BJ (cell line): ENCODE measurements around the gene SORCS2. TPM values are rescaled to one million over a fixed set of nuclear protein-coding genes. Genes with fewer than 3 reads are reported as not detected.

ENCODE experiments used
- CTCF ChIA-PET: fragments of 350-600 bp; formaldehyde crosslinking; extraction: SDS; loops from one replicate; lab custom pipeline; 2021; ENCODE audit warnings: antibody characterized with exemption, inconsistent platforms; lab: Yijun Ruan, JAX
- POLR2A ChIA-PET: fragments of 300-600 bp; sonication (Branson Sonifier 250); formaldehyde crosslinking; extraction: SDS; loops from one replicate; lab custom pipeline; 2021; ENCODE audit warnings: antibody characterized with exemption; lab: Charles Lee
- DNase-seq: peaks from one replicate; pipeline ENCODE4 v3.0.0-alpha.2; 2011; ENCODE audit warnings: low read depth
- H3K27me3 ChIP-seq: 2 replicates; pipeline ENCODE4 v1.6.0; 2011; ENCODE audit warnings: low read length; ENCODE audit not compliant: control insufficient read depth, insufficient read depth
- H3K36me3 ChIP-seq: 2 replicates; pipeline ENCODE4 v1.5.1; 2011; ENCODE audit warnings: low read length; ENCODE audit not compliant: control insufficient read depth, insufficient read depth
- H3K4me3 ChIP-seq: 2 replicates; pipeline ENCODE4 v1.5.1; 2011; ENCODE audit warnings: low read depth, mild to moderate bottlenecking, control low read depth, low read length
- CTCF ChIP-seq: IDR thresholded peaks from 2 replicates; pipeline ENCODE4 v1.5.1; 2011; ENCODE audit warnings: low read depth, mild to moderate bottlenecking, control low read depth, inconsistent platforms, low read length, moderate library complexity; ENCODE audit not compliant: insufficient read depth
- polyA plus RNA-seq: library from polyadenylated mRNA; depleted of rRNA; stranded (reverse); fragments of >200 nt; gene quantifications from 2 replicates; pipeline ENCODE4 v1.2.3, GENCODE V29; 2011

The SORCS2 gene
- polyA plus RNA-seq, 1 experiment: 0.63 TPM

- CTCF ChIA-PET: no interaction called here
- POLR2A ChIA-PET: no interaction called here
- Histone ChIP-seq H3K36me3 (no peaks in the 10 kb centered on the region), H3K27me3 (peaks cover 3% of the 10 kb centered on the region; the same call in 1 of the 2 replicates), H3K4me3 (no peak overlapping the region)
- no peak for DNase-seq
- no peak for TF ChIP-seq CTCF
Measured at GRCh38 chr4:7226439-7226838, 34.1 kb downstream of the SORCS2 start.

GRCh38 chr4:7227008-7227407, 34.7 kb downstream of the SORCS2 start:
- H3K27me3 ChIP-seq: peaks cover 3% of the 10 kb centered on the region; the same call in 1 of the 2 replicates
- H3K36me3 ChIP-seq: no peaks in the 10 kb centered on the region
- ChIA-PET POLR2A (no interaction called here), CTCF (no interaction called here)
- no peak overlapping the region for H3K4me3 ChIP-seq
- no peak for DNase-seq
- no peak for TF ChIP-seq CTCF

GRCh38 chr4:7228734-7229133, 36.4 kb downstream of the SORCS2 start:
- no peak for TF ChIP-seq CTCF
- Histone ChIP-seq H3K36me3 (no peaks in the 10 kb centered on the region), H3K4me3 (no peak overlapping the region), H3K27me3 (peaks cover 2% of the 10 kb centered on the region; the same call in 1 of the 2 replicates)
- CTCF ChIA-PET: no interaction called here
- POLR2A ChIA-PET: no interaction called here
- DNase-seq: no peak

GRCh38 chr4:7232061-7232650, 39.8 kb downstream of the SORCS2 start:
- H3K36me3 ChIP-seq: no peaks in the 10 kb centered on the region
- ChIA-PET CTCF (interaction anchor here (0.8 kb wide), 1 partner anchor 38 kb away, joined by 3 read pairs; no protein-coding TSS in a partner anchor), POLR2A (no interaction called here)
- no peak for DNase-seq
- no peak for TF ChIP-seq CTCF
- H3K27me3 ChIP-seq: no peaks in the 10 kb centered on the region; the same call in none of the 2 replicates
- H3K4me3 ChIP-seq: no peak overlapping the region

GRCh38 chr4:7233006-7233580, 40.8 kb downstream of the SORCS2 start:
- no peak for DNase-seq
- ChIA-PET CTCF (no interaction called here), POLR2A (no interaction called here)
- H3K4me3 ChIP-seq: no peak overlapping the region
- TF ChIP-seq CTCF: no peak
- no peaks in the 10 kb centered on the region for H3K36me3 ChIP-seq
- H3K27me3 ChIP-seq: no peaks in the 10 kb centered on the region; the same call in 1 of the 2 replicates
